Measurements from ENCODE around the gene APOA1. TPM values are rescaled to one million over a fixed set of nuclear protein-coding genes. Genes with fewer than 3 reads are reported as not detected.
A peak's percentile ranks its signal among the peaks of the same experiment; 100 is the strongest.

The APOA1 gene
- total RNA-seq = 10 to 100 TPM in 1 of 4 donors, 1 to 10 TPM in 3; 2.2 to 23.2 (median 8.3) TPM

DNA sequence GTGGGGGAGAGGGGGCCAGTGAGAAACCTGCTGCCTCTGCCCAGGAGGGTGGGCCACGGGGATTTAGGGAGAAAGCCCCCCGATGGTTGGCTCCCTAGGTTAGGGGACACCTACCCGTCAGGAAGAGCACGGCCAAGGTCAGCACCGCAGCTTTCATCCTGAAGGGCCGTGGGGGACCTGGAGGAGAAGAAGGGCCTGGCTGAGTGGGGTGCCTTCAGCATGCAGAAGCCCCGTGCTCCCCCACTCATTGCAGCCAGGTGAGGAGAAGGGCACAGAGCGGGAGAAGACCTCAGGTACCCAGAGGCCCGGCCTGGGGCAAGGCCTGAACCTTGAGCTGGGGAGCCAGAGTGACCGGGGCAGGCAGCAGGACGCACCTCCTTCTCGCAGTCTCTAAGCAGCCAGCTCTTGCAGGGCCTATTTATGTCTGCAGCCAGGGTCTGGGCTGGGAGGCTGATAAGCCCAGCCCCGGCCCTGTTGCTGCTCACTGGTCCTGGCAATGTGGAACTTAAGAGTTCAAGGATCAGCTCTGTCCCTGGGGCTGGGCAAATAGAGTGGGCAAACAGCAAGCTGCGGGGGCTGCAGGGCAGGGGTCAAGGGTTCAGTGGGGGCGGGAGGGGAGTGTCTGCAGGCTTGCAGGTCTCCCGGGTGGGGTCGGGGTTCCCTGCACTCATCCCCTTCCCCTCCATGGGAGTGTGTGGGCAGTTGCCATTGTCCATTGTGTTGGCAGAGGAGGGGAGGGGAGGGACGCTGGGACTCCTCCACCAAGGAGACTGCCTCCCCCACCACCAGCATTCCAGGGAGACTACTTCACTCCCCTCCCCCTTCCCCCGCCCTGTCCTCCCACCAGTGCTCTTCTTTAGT lies at the start of gene APOA1:
Gene APOA1 (minus strand): TSS at position 392 of the 861 bp plus-strand sequence. CDS start 235 bp downstream, at position 157.
- no peak for DNase-seq
- Histone ChIP-seq H3K36me3 (no peaks in the 10 kb centered on the region), H3K4me3 (replicated peaks in 1 of 3) (no peak within 1 kb of the TSS), H3K27me3 (no peaks in the 10 kb centered on the region), H3K9me3 (no peaks in the 10 kb centered on the region), H3K4me1 (peaks cover 37 to 44% of the 10 kb centered on the region in 2 donors), H3K27ac (peak within 1 kb of the TSS; percentile 96 to 97 (median 96))
- 73 to 76% methylated on average over 16 to 18 of the region's 19 CpGs for WGBS, 2 donors
- TF ChIP-seq POLR2A (IDR thresholded peaks at IDR 0.05) = no peak
- intact Hi-C loops (cut with DNase I) = loop anchor here (5.0 kb wide), 1 partner anchor 45 kb away; the partner anchor contains the start of gene APOA5

DNA sequence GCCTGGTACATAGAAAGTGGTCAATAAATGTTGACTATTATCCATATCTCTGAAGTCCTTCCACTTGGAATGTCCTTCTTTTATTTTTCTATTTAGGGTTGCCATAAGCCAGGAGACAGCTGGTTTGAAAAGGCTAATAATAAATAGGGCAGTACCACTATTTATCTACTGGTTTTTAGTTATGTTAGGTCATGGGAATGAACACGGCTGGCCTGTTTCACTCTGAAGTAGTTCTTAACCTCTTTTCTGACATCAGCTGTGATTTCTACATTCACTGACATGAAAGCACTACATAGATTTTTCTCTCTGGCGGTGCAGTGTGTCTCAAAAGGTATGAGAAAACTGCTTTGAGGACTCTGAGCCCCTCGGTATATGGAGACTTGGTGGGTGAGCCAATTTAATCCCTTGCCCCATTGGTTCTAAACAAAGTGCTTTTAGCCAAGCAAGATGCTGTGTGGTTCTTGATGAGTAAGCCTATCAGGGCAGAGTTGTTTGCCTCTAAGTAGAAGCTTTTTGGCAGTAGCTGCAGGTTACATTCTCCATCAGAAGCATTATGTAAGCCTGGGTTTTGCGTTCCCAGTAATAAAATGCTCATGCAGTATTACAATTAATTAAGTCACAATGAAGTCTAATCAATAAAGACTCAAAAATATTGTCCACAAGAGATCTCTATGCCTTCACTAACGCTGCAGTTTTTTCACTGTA lies 48.7 kb upstream of the APOA1 start:
- Histone ChIP-seq H3K27ac (peak overlapping the region; percentile 40 to 76 (median 66)), H3K4me3 (replicated peaks in 1 of 3) (no peak overlapping the region), H3K9me3 (no peaks in the 10 kb centered on the region), H3K27me3 (no peaks in the 10 kb centered on the region), H3K36me3 (no peaks in the 10 kb centered on the region), H3K4me1 (peaks cover 0 to 20% of the 10 kb centered on the region in 2 donors)
- intact Hi-C loops (cut with DNase I) = no loop called here
- DNase-seq = peak; percentile 9 to 16
- WGBS, 2 donors = 40% methylated on average over 5 of the region's 5 CpGs
- no peak for TF ChIP-seq POLR2A (IDR thresholded peaks at IDR 0.05)
- TF ChIP-seq, protein P1, sequence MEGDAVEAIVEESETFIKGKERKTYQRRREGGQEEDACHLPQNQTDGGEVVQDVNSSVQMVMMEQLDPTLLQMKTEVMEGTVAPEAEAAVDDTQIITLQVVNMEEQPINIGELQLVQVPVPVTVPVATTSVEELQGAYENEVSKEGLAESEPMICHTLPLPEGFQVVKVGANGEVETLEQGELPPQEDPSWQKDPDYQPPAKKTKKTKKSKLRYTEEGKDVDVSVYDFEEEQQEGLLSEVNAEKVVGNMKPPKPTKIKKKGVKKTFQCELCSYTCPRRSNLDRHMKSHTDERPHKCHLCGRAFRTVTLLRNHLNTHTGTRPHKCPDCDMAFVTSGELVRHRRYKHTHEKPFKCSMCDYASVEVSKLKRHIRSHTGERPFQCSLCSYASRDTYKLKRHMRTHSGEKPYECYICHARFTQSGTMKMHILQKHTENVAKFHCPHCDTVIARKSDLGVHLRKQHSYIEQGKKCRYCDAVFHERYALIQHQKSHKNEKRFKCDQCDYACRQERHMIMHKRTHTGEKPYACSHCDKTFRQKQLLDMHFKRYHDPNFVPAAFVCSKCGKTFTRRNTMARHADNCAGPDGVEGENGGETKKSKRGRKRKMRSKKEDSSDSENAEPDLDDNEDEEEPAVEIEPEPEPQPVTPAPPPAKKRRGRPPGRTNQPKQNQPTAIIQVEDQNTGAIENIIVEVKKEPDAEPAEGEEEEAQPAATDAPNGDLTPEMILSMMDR (IDR thresholded peaks at IDR 0.05) = no peak

DNA sequence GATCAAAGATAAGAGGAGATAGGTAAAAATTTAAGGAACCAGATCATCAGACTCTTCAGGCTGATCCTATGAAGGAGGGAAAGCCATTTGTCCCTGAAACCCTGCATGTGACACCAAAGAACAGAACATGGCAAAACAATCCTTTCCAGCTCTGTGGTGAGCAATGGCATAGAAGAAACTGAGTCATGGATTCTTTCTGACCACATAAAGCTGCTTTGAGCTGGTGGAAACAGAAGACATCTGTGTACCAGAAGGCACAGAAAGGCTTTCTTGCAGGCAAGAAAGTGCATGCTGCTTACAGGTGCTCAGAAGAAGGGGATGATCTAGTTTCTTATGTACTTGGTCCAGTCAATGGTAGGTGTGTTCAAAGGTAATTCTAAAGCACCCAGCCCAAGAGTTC lies 45.0 kb upstream of the APOA1 start:
- TF ChIP-seq POLR2A (IDR thresholded peaks at IDR 0.05) = no peak
- TF ChIP-seq, protein P1 (IDR thresholded peaks at IDR 0.05) = no peak
- Histone ChIP-seq H3K4me3 (replicated peaks in 1 of 3) (no peak overlapping the region), H3K27me3 (no peaks in the 10 kb centered on the region), H3K36me3 (no peaks in the 10 kb centered on the region), H3K27ac (no peak overlapping the region), H3K4me1 (peaks cover 5 to 15% of the 10 kb centered on the region in 2 donors), H3K9me3 (no peaks in the 10 kb centered on the region)
- intact Hi-C loops (cut with DNase I) = no loop called here
- no peak for DNase-seq

DNA sequence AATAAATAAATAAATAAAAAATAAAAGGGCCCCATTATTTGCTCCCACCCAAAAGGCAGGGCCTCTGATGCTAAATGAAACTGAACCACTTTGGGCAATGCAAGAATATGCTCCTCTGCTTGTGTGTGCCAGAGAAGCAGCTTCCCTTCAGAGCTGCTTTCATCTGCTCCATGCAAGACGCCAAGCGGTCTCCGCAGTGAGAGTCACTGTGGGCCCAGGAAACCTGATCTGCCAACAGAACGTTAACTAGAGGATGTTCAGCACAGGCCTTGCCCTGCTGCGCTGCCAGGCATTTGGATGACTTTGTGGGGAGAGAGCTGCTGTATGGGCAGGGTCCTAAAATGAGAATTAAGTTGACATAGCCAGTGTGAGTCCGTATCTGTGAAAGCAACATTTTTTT lies 43.7 kb upstream of the APOA1 start:
- intact Hi-C loops (cut with DNase I) = no loop called here
- Histone ChIP-seq H3K4me3 (replicated peaks in 1 of 3) (no peak overlapping the region), H3K9me3 (no peaks in the 10 kb centered on the region), H3K36me3 (no peaks in the 10 kb centered on the region), H3K4me1 (peaks cover 5 to 7% of the 10 kb centered on the region in 2 donors), H3K27me3 (no peaks in the 10 kb centered on the region), H3K27ac (no peak overlapping the region)
- TF ChIP-seq POLR2A (IDR thresholded peaks at IDR 0.05) = no peak
- TF ChIP-seq, protein P1 (IDR thresholded peaks at IDR 0.05) = no peak
- no peak for DNase-seq
- 89 to 92% methylated on average over 6 of the region's 6 CpGs for WGBS, 2 donors

DNA sequence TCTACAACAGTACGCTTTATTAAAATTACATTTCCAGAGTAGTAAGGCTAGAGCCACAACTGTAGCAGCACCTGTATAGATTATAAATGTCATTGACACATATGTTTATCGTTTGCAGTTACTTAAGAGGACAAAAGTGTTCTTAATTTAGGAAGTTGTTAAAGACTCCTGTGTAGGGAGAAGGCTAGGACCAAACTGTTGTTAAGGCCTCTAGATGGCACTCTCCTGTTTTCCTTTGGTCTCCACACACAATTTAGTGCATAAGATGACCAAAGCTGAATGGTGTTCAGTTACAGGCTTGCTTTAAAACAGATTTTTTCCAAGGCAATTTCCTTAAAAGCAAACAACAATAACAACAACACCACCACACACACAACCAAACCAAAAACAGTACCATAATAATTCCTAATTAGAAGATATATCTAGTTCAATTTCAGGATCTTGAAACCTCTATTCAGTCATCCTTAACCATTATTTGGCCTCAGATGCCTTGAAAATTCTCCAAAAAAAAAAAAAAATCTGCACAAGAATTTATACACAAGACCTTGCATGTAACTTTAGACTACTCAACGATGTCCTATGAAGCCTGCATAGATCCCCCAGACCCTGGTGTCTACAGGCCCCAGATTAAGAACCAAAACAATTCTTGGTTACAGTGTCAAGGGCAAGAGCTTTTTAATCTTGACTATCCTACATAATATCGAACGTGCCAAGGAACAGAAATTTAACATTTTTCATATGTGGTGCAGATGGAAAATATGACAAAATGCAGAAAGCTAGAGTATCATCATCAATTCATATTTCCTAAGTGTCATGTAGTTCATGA lies 42.6 kb upstream of the APOA1 start:
- no peaks in the 10 kb centered on the region for H3K9me3 ChIP-seq
- 56 to 59% methylated on average over 5 of the region's 5 CpGs for WGBS, 2 donors
- peak in 1 of 2 donors; percentile 12 for DNase-seq
- H3K27ac ChIP-seq = peak overlapping the region; percentile 4 to 33 (median 24)
- H3K27me3 ChIP-seq = no peaks in the 10 kb centered on the region
- H3K36me3 ChIP-seq = peaks cover 0 to 5% of the 10 kb centered on the region in 2 donors
- H3K4me1 ChIP-seq = peaks cover 0 to 5% of the 10 kb centered on the region in 2 donors
- intact Hi-C loops (cut with DNase I) = loop anchor here (2.0 to 5.0 kb wide), 2 partner anchors 229 to 347 kb away; no protein-coding TSS in a partner anchor
- TF ChIP-seq, protein P1 (IDR thresholded peaks at IDR 0.05) = peak; percentile 50 to 84 (median 66)
- no peak for TF ChIP-seq POLR2A (IDR thresholded peaks at IDR 0.05)
- no peak overlapping the region for H3K4me3 ChIP-seq (replicated peaks in 1 of 3)
